ENCODE results near the gene TPM2. TPM values are rescaled to one million over a fixed set of nuclear protein-coding genes. Genes with fewer than 3 reads are reported as not detected.

Gene TPM2
- total RNA-seq, 1 donor from 2014 or later = 7.3 TPM

DNA sequence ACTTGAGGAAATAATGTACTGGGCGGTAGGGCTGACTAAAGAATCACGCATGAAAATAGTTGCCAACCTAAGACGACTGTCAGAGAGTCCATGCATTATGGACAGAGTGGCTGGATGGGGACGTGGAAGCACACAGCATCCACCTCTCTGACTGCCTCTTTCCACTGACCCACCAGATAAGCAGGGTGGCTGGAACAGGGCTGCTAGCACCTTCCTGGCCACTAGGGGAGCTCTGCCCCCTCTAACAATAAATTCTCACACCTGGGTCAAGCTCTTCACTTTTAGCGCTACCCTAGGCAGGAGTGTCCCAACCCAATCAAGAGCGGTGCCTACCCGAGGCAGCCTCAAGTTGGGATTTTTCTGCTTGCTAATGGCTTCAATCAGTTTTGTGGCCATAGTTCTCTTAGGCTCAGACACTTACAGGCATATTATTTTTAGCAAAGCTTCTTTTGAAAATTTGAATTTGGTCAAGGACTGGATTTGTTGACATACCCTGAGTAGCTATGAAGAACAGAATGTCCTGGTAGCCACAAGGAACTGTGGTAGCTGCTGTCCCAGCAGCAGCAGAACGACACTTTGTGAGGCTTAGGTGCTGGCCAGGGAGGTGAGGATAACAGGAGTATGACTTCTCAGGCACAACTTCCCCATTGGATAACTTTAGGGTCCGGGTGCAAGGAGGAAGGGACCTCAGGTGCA is 6.9 kb upstream of the TPM2 start:
- DNase-seq (ENCODE audit: low read depth in 2 of 2) = peak; percentile 57 to 75

- no peak for DNase-seq (ENCODE audit: low read depth in 2 of 2)
Observed at GRCh38 chr9:35695943-35696401, 6.2 kb upstream of the TPM2 start.

GRCh38 chr9:35691757-35692301 is 2.1 kb upstream of the TPM2 start:
- DNase-seq (ENCODE audit: low read depth in 2 of 2) = no peak

DNA sequence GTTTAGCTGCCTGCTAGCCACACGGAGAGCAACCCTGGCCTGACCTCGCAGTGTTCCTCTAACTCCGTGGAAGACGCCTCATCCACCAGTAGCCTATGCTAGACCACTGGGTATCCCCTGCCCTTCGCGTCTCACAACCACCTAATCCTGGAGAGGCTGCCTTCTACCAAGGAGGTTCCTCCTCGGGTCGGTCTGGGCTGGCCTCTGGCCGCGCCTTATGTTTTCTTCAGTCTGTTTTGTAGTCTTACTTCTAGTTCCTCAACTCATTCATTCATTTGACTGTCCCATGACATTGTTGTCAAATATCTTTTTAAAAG is 1.6 kb upstream of the TPM2 start:
- DNase-seq (ENCODE audit: low read depth in 2 of 2) = no peak

DNA sequence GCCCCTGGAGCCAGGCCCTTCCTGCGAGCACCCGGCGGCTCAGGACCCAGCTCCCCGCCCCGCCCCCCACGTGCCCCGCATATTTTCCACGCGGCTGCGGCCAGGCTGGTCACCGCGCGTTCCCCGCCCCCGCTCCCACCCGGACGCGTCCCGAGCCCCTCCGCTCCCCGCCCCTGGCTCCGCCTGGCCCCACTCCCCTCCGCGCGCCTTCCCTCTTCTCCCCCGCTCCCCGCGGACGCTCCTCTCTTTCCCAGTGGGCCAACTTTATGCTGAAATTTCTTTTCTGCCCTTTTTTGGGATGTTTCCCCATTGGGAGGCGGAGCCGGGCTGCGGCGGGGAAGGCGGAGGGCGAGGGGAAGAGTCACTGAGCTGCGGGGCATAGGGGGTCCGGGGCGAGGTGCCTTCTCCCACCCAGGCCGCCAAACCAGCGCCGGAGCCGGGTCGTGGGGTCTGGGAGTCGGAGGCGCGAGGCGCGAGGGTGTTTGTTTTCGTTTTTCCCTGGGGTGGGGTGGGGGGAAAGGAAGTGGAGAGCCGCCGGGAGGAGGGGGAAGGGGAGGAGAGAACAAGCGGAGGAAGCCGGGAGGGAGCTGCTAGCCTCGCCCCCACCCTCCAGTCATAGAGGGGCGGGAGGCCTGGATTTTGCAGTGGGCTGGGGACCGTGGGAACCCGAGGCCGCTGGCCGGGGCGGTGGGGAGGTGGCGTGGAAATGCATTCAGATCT is 1.0 kb upstream of the TPM2 start:
- peak; percentile 71 to 73 for DNase-seq (ENCODE audit: low read depth in 2 of 2)

GRCh38 chr9:35690294-35690613 is 529 bp upstream of the TPM2 start:
- no peak for DNase-seq (ENCODE audit: low read depth in 2 of 2)

GRCh38 chr9:35688558-35689541 is 875 bp downstream of the TPM2 start:
- DNase-seq (ENCODE audit: low read depth in 2 of 2) = peak in 1 of 2 donors; percentile 61

- no peak for DNase-seq (ENCODE audit: low read depth in 2 of 2)
Observed at GRCh38 chr9:35687972-35688557, 1.7 kb downstream of the TPM2 start.

DNA sequence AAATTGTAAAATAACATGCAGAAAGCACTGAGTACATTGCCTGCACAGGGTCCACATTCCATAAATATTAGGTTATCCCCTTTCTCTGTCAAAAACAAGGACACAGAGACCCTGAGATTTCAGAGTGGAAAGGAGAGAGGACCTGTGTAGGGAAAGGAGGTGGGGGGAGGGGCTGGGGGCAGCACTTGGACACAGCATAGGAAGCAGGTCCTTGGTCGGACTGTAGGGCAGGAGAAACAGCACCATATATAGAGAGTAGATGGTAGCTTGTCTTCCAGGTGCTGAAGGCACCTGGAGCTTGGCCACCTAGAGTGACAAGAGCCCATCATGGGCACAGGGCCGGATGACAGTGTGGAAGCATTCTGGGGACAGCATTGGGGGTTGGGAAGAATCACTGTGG is 2.4 kb downstream of the TPM2 start:
- no peak for DNase-seq (ENCODE audit: low read depth in 2 of 2)

GRCh38 chr9:35686222-35687203 is 3.2 kb downstream of the TPM2 start:
- DNase-seq (ENCODE audit: low read depth in 2 of 2) = no peak

GRCh38 chr9:35685506-35685905 is 4.2 kb downstream of the TPM2 start:
- DNase-seq (ENCODE audit: low read depth in 2 of 2) = no peak

DNA sequence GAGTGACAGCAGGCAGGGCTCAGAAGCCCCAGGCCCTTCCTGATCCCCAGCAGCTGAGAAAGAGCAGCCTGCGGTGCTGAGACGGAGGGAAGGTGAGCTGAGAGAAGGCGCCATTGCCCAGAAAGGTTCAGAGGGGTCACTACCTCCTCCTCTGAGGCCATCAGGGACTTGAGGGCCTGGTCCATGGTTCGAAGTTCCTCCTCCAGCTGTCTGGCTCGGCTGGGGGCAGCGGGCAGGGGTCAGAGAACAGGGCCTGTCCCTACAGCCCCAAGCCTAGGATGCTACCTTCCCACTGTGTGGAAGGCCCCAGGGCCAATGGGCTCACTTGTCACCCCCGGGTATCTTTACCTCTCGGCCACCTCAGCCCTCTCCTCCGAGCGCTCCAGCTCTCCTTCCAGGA is 4.8 kb downstream of the TPM2 start:
- no peak for DNase-seq (ENCODE audit: low read depth in 2 of 2)

- no peak for DNase-seq (ENCODE audit: low read depth in 2 of 2)
Observed at GRCh38 chr9:35683323-35683722, 6.4 kb downstream of the TPM2 start.

DNA sequence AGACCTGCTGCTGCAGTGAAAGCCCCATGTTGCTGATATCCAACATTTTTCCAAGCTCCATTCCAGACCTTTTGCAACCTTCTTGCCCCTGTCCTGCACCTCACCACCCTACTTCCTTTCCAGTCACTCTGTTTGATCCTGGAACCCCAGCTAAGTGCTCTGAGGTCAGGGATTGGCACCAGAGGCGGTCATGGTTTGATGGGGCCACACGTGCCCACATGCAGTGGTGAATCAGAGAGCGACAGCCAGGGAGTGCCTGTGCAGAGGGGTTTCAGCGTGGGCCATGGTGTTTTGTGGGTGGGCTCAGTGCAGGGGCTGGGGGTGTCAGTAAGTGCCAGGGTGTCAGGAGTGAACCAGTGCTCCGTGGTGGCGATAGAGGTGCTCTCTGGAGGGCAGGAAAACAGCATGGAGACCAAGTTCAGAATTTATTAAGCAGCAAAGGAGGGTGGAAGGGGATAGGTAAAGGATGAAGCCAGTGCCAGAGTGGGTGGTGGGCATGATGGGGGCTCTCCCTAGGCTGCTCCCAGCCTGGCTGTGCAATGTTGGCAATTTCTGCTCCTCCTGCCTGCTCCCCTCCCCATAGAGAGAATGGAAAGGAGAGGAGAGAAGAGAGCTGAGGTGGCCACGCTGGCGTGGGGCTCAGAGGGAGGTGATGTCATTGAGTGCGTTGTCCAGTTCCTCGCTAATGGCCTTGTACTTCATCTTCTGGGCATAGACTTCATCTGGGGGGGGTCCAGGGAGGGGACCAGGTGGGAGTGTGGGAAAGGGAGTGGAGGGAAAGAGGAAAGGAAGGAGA is 7.0 kb downstream of the TPM2 start:
- DNase-seq (ENCODE audit: low read depth in 2 of 2) = no peak

GRCh38 chr9:35682051-35682450 is 7.7 kb downstream of the TPM2 start:
- no peak for DNase-seq (ENCODE audit: low read depth in 2 of 2)

- no peak for DNase-seq (ENCODE audit: low read depth in 2 of 2)
Observed at GRCh38 chr9:35681341-35682002, 8.3 kb downstream of the TPM2 start.

DNA sequence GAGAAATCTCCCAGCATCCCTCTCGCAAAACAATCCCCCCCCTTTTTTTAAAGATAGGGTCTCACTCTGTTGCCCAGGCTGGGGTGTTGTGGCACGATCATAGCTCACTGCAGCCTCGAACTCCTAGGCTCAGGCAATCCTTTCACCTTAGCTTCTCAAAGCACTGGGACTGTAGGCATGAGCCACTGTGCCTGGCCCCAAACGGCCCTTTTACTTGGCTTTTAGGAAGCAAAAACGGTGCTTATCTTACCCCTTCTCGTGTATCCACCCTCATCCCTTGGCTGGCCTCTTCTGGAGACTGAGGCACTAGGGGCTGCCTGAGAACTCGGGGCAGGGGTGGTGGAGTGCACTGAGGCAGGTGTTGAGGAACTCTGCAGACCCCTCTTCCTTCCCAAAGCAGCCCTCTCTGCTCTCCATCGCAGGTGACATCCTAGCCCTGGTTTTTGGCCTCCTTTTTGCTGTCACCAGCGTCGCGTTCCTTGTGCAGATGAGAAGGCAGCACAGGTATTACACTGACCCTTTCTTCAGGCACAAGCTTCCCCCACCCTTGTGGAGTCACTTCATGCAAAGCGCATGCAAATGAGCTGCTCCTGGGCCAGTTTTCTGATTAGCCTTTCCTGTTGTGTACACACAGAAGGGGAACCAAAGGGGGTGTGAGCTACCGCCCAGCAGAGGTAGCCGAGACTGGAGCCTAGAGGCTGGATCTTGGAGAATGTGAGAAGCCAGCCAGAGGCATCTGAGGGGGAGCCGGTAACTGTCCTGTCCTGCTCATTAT is 9.2 kb downstream of the TPM2 start:
- no peak for DNase-seq (ENCODE audit: low read depth in 2 of 2)

- no peak for DNase-seq (ENCODE audit: low read depth in 2 of 2)
Observed at GRCh38 chr9:35679766-35680330, 9.9 kb downstream of the TPM2 start.
